LHCN-M2 (cell line): ENCODE measurements around the gene PUS3. TPM values are rescaled to one million over a fixed set of nuclear protein-coding genes. Genes with fewer than 3 reads are reported as not detected.

Experiments
- DNase-seq: peaks from one replicate; pipeline ENCODE4 v3.0.0-alpha.2; 2012; ENCODE audit warnings: low read depth
- polyA plus RNA-seq: library from polyadenylated mRNA; unstranded; fragments of >200 nt; gene quantifications from one replicate; pipeline ENCODE4 v1.2.1, GENCODE V29; 2012; ENCODE audit warnings: missing spikeins
- total RNA-seq: library from RNA; depleted of rRNA; stranded (reverse); fragments of >200 nt; gene quantifications from 2 replicates; pipeline ENCODE4 v1.2.3, GENCODE V29; 2014; rRNA removed

The PUS3 gene, protein sequence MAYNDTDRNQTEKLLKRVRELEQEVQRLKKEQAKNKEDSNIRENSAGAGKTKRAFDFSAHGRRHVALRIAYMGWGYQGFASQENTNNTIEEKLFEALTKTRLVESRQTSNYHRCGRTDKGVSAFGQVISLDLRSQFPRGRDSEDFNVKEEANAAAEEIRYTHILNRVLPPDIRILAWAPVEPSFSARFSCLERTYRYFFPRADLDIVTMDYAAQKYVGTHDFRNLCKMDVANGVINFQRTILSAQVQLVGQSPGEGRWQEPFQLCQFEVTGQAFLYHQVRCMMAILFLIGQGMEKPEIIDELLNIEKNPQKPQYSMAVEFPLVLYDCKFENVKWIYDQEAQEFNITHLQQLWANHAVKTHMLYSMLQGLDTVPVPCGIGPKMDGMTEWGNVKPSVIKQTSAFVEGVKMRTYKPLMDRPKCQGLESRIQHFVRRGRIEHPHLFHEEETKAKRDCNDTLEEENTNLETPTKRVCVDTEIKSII
- 7.5 and 16.6 TPM in 2 replicates for total RNA-seq
- polyA plus RNA-seq: 6.5 TPM

- DNase-seq: peak; percentile 77
These were observed at the start of gene PUS3 for GRCh38 chr11:125902927-125903710. Gene PUS3 (minus strand): TSS chr11:125903206. CDS start chr11:125896284, 6,922 bp downstream.

DNA sequence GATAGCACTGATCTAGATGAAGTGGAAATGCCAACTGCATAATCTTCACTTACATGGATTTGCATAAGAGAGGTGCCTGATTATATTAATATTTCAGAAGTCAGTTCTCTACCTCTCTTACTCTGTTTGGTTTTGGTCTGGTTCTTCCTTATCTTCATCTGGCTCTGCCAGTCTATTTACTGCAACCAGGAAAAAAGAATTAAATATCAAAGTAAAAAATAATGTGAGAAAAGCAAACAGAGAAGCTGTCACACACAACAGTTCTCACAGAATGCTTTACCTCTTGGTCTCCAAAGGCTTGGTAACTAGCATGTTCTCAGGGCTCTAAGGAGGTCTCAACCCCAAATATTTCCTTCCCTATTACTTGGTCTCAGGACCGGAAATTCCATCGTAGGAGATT lies 49.6 kb upstream of the PUS3 start:
- no peak for DNase-seq

GRCh38 chr11:125951731-125952130 lies 48.7 kb upstream of the PUS3 start:
- no peak for DNase-seq

GRCh38 chr11:125950696-125951651 lies 48.0 kb upstream of the PUS3 start:
- no peak for DNase-seq

- DNase-seq: no peak
These were observed 47.1 kb upstream of the PUS3 start for GRCh38 chr11:125950178-125950490.

DNA sequence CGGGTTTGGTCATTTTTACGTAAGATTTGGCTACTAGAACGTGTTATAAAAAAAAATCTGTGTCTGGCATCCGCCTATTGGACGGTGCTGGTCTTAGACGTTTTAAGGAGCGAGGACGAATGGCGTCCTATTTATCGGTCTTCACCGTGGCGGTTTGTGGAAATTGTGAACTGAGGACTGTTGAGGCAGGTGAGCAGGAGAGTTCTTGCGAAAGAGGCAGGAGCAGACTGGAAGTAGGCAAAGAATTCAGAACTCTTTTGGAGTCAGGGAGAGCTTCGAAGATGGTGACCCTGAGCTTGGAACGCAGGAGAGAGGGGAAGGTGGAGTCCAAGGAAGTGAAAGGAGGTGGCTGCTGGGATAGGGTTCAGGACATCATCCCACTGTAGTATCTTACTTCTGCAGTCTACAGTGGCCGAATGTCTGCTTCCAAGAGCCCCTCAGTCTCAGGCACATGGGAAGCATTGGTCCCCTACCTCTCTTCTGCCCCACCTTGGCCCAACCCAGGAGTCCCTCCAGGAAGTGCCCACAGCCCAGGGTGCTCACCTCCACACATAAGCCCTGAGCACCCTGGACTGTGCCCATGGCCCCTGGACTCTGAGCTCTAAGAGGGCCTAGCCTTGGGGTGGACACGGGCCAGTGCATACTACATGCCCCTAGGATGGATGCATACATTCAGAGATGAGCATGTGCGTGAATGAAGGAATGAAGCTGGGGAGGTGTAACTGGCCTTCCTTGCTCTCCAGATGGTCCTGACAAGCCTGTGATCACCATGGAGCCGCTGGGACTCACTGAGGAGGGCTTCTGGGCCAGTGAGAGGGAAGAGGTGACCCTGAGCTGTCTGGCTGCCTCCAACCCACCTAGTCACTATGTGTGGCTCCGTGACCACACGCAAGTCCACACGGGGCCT lies 46.5 kb upstream of the PUS3 start:
- DNase-seq: no peak

GRCh38 chr11:125948278-125949051 lies 45.5 kb upstream of the PUS3 start:
- no peak for DNase-seq

- no peak for DNase-seq
These were observed 44.6 kb upstream of the PUS3 start for GRCh38 chr11:125947419-125948277.

- DNase-seq: no peak
These were observed 43.9 kb upstream of the PUS3 start for GRCh38 chr11:125946712-125947418.

DNA sequence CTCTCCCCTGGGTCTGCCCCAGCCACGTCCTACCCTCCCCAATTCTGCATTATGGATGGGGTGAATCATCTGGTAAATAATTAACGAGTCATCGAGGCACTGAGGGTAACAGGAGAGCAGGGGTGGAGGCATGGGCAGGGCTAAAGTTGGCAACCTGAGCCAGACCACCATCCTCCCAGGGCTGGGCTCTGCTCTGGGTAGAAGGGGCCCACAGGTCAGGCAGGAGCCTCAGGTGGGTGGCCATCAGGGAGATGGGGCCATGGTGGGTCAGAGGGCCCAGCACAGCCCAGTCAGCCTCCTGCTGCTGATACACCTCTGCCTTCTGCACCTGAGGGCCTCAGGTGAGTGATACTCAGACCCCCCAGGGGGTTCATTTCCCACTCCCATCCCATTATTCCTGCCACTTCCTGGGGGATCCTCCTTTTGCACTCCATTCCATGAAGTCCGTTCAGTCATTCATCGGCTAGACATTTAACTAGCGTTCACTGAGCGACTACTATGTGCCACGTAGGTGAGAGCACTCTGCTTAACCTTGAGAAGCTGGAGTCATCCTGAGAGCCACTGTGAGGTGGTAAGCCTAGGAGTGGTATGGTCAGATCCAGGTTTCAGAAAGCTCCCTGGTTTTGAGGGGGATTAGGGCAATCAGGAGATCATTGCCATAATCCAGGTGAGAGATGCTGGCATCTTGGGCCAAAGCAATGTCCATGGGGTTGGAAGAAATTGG lies 43.0 kb upstream of the PUS3 start, which contains the start of gene VSIG10L2:
Gene VSIG10L2 (plus strand): TSS at position 248 of the 724 bp plus-strand sequence. CDS start 12 bp downstream, at position 260.
- no peak for DNase-seq

- no peak for DNase-seq
These were observed 42.2 kb upstream of the PUS3 start for GRCh38 chr11:125945011-125945796.

GRCh38 chr11:125944350-125945010 lies 41.5 kb upstream of the PUS3 start:
- no peak for DNase-seq

GRCh38 chr11:125943661-125944349 lies 40.8 kb upstream of the PUS3 start:
- DNase-seq: no peak

GRCh38 chr11:125942771-125943428 lies 39.9 kb upstream of the PUS3 start:
- DNase-seq: no peak
